SHP77 treated with DMSO at 0.1 percent for 48 hours (cell line): ENCODE measurements around the gene PSPC1.
"Not testable (repeated sequence)": the region's sequence is repeated elsewhere in the genome, so short reads cannot be mapped to it uniquely, and the experiment has no call there.

Experiments
- DNase-seq: peaks from one replicate; lab custom pipeline; 2025; lab: John Stamatoyannopoulos, UW

Gene PSPC1

GRCh38 chr13:19763618-19764017 lies 19.1 kb downstream of the PSPC1 start:
- no peak for DNase-seq

- no peak for DNase-seq
Measured at GRCh38 chr13:19759669-19760068, 23.1 kb downstream of the PSPC1 start.

GRCh38 chr13:19742643-19743042 lies 40.1 kb downstream of the PSPC1 start:
- no peak for DNase-seq

GRCh38 chr13:19737844-19738557 lies 44.7 kb downstream of the PSPC1 start:
- no peak for DNase-seq

- no peak for DNase-seq
Measured at GRCh38 chr13:19726611-19727010, 56.1 kb downstream of the PSPC1 start.

- DNase-seq = no peak
Measured at GRCh38 chr13:19725320-19725719, 57.4 kb downstream of the PSPC1 start.

GRCh38 chr13:19720039-19720438 lies 62.7 kb downstream of the PSPC1 start:
- DNase-seq = no peak

- DNase-seq = no peak
Measured at GRCh38 chr13:19713186-19713965, 69.4 kb downstream of the PSPC1 start.

- DNase-seq = not testable (repeated sequence)
Measured at GRCh38 chr13:19709782-19710181, 73.0 kb downstream of the PSPC1 start.

GRCh38 chr13:19709039-19709438 lies 73.7 kb downstream of the PSPC1 start:
- DNase-seq = not testable (repeated sequence)

- not testable (repeated sequence) for DNase-seq
Measured at GRCh38 chr13:19704256-19704655, 78.5 kb downstream of the PSPC1 start.

- DNase-seq = not testable (repeated sequence)
Measured at GRCh38 chr13:19701619-19702018, 81.1 kb downstream of the PSPC1 start.

GRCh38 chr13:19700963-19701362 lies 81.8 kb downstream of the PSPC1 start:
- DNase-seq = not testable (repeated sequence)

- no peak for DNase-seq
Measured at GRCh38 chr13:19695829-19696228, 86.9 kb downstream of the PSPC1 start.

GRCh38 chr13:19695428-19695827 lies 87.3 kb downstream of the PSPC1 start:
- DNase-seq = no peak

- DNase-seq = not testable (repeated sequence)
Measured at GRCh38 chr13:19691447-19691846, 91.3 kb downstream of the PSPC1 start.

GRCh38 chr13:19685437-19685836 lies 97.3 kb downstream of the PSPC1 start:
- no peak for DNase-seq

GRCh38 chr13:19685034-19685433 lies 97.7 kb downstream of the PSPC1 start:
- no peak for DNase-seq

- no peak for DNase-seq
Measured at GRCh38 chr13:19681517-19681916, 101.2 kb downstream of the PSPC1 start.

GRCh38 chr13:19680751-19681150 lies 102.0 kb downstream of the PSPC1 start:
- no peak for DNase-seq

GRCh38 chr13:19676168-19676567 lies 106.6 kb downstream of the PSPC1 start:
- no peak for DNase-seq

GRCh38 chr13:19674898-19675297 lies 107.8 kb downstream of the PSPC1 start:
- DNase-seq = no peak
